ENCODE measurements around the gene KCNH3.

GRCh38 chr12:49588281-49588680 lies 49.5 kb downstream of the KCNH3 start:
- no peak for TF ChIP-seq POLR2A (IDR thresholded peaks at IDR 0.05; ENCODE audit: insufficient read depth in 1 of 2, low read depth in 2 of 2, low read length in 2 of 2)
- no peak for TF ChIP-seq ZNF446 (CRISPR knock-in tag; IDR thresholded peaks at IDR 0.05)
- TF ChIP-seq FOSL2 (CRISPR knock-in tag; IDR thresholded peaks at IDR 0.05): no peak
- TF ChIP-seq ZFP36 (IDR thresholded peaks at IDR 0.05; ENCODE audit: borderline replicate concordance, low read depth, low read length, partially characterized antibody): no peak
- TF ChIP-seq EZH2 (conservative IDR thresholded peaks at IDR 0.05; ENCODE audit: low read depth, low read length): no peak
- TF ChIP-seq POLR2AphosphoS5 (IDR thresholded peaks at IDR 0.05; ENCODE audit: low read depth, low read length): no peak
- no peak for TF ChIP-seq SNAI1 (CRISPR knock-in tag; IDR thresholded peaks at IDR 0.05; ENCODE audit: borderline replicate concordance)
- no peak for TF ChIP-seq CTCF (CRISPR knock-in tag; IDR thresholded peaks at IDR 0.05)
- TF ChIP-seq USF2 (IDR thresholded peaks at IDR 0.05; ENCODE audit: low read depth, low read length): no peak
- no peak for TF ChIP-seq USF2 (CRISPR knock-in tag; IDR thresholded peaks at IDR 0.05; ENCODE audit: borderline replicate concordance)
- TF ChIP-seq E2F1 (CRISPR knock-in tag; IDR thresholded peaks at IDR 0.05): no peak

All from HepG2 (cell line).